GM12878 (cell line): ENCODE measurements around the gene PHLPP1. TPM values are rescaled to one million over a fixed set of nuclear protein-coding genes. Genes with fewer than 3 reads are reported as not detected.
A peak's percentile ranks its signal among the peaks of the same experiment; 100 is the strongest.

Experiments used
- ATAC-seq: fragments of 200-7000 bp; cut with Tn5 transposase; 3 replicates; pipeline ENCODE4 v1.9.1; 2020; ENCODE audit warnings: mild to moderate bottlenecking, moderate library complexity
- BruUV-seq: library from RNA; stranded (reverse); fragments of 400-500 nt; replicated peaks from 2 replicates; lab custom pipeline; 2021; lab: Mats Ljungman, UMichigan
- CTCF ChIA-PET: fragments of 300-600 bp; sonication (Branson Sonifier 250); formaldehyde crosslinking; extraction: SDS; loops from one replicate; lab custom pipeline; 2021; ENCODE audit warnings: inconsistent platforms; lab: Yijun Ruan, JAX
- POLR2A ChIA-PET: fragments of 350-600 bp; formaldehyde crosslinking; extraction: SDS; loops from one replicate; lab custom pipeline; 2021; ENCODE audit warnings: inconsistent platforms; lab: Charles Lee
- RAD21 ChIA-PET: fragments of 300-600 bp; sonication (Branson Sonifier 250); formaldehyde crosslinking; loops from one replicate; lab custom pipeline; 2023; ENCODE audit warnings: antibody characterized with exemption; ENCODE audit not compliant: unreplicated experiment; lab: Charles Lee
- SMC1A ChIA-PET: fragments of 300-600 bp; sonication (Branson Sonifier 250); formaldehyde crosslinking; loops from one replicate; lab custom pipeline; 2023; ENCODE audit not compliant: unreplicated experiment, uncharacterized antibody; lab: Charles Lee
- DNase-seq: peaks from one replicate; pipeline ENCODE4 v3.0.0-alpha.2; 2011; ENCODE audit warnings: low read depth, low spot score
- FAIRE-seq: peaks from 3 replicates; lab custom pipeline; 2011; peaks lifted over from hg19 to GRCh38; lab: Jason Lieb, UNC
- H2AFZ ChIP-seq: 2 replicates; pipeline ENCODE4 v1.6.0; 2011; ENCODE audit warnings: low read depth, low read length, control low read depth; ENCODE audit not compliant: control insufficient read depth
- H3K27ac ChIP-seq: 2 replicates; pipeline ENCODE4 v1.5.1; 2011; ENCODE audit warnings: control low read depth; ENCODE audit not compliant: control insufficient read depth, insufficient read depth
- H3K27me3 ChIP-seq, 2 experiments: replicated peaks in 1 of 2; 2 replicates each; pipeline versions ENCODE4 v1.6.0 to v1.6.1; 2011; ENCODE audit warnings: low read length in 1 of 2; ENCODE audit not compliant: control insufficient read depth in 2 of 2, insufficient read depth in 2 of 2
- H3K36me3 ChIP-seq, 2 experiments: 2 replicates each; pipeline ENCODE4 v1.5.1; 2011; ENCODE audit warnings: low read length in 1 of 2; ENCODE audit not compliant: control insufficient read depth in 2 of 2, insufficient read depth in 2 of 2
- H3K4me1 ChIP-seq: 2 replicates; pipeline ENCODE4 v1.6.1; 2011; ENCODE audit warnings: mild to moderate bottlenecking, low read length, moderate library complexity, mixed read lengths; ENCODE audit not compliant: control insufficient read depth, insufficient read depth
- H3K4me2 ChIP-seq: 2 replicates; pipeline ENCODE4 v1.6.0; 2011; ENCODE audit warnings: control low read depth; ENCODE audit not compliant: control insufficient read depth, insufficient read depth
- H3K4me3 ChIP-seq: fragments of 200-600 bp; sonication (generic); 2 replicates; pipeline ENCODE4 v1.5.1; 2016
- H3K79me2 ChIP-seq: 2 replicates; pipeline ENCODE4 v1.6.0; 2011; ENCODE audit warnings: low read length; ENCODE audit not compliant: control insufficient read depth, insufficient read depth
- H3K9ac ChIP-seq: 2 replicates; pipeline ENCODE4 v1.8.0; 2011; ENCODE audit warnings: low read length, control low read depth, mixed read lengths; ENCODE audit not compliant: control insufficient read depth, insufficient read depth
- H3K9me3 ChIP-seq: replicated peaks from 3 replicates; pipeline ENCODE4 v1.5.1; 2011; ENCODE audit warnings: mild to moderate bottlenecking, low read length; ENCODE audit not compliant: control insufficient read depth, insufficient read depth
- H4K20me1 ChIP-seq: 2 replicates; pipeline ENCODE4 v1.6.0; 2011; ENCODE audit not compliant: control insufficient read depth, insufficient read depth
- HDAC6 ChIP-seq: fragments of 200-600 bp; sonication (generic); IDR thresholded peaks from one replicate; pipeline ENCODE4 v1.8.0; 2017; ENCODE audit warnings: antibody characterized with exemption; ENCODE audit not compliant: unreplicated experiment
- HDGF ChIP-seq: fragments of 450-650 bp; IDR thresholded peaks from 2 replicates; pipeline ENCODE4 v1.6.1; 2016; ENCODE audit warnings: antibody characterized with exemption
- KLF5 ChIP-seq: fragments of 450-650 bp; IDR thresholded peaks from 2 replicates; pipeline ENCODE4 v1.6.1; 2014; ENCODE audit warnings: mild to moderate bottlenecking; ENCODE audit not compliant: partially characterized antibody
- LARP7 ChIP-seq: fragments of 450-650 bp; IDR thresholded peaks from 2 replicates; pipeline ENCODE4 v1.6.1; 2017; ENCODE audit warnings: mild to moderate bottlenecking
- PAX5 ChIP-seq: IDR thresholded peaks from 2 replicates; pipeline ENCODE4 v1.6.1; 2011; ENCODE audit warnings: low read depth, low read length, borderline replicate concordance
- PML ChIP-seq: IDR thresholded peaks from 2 replicates; pipeline ENCODE4 v1.6.1; 2012; ENCODE audit warnings: low read length, inconsistent platforms
- SIN3A ChIP-seq: IDR thresholded peaks from 2 replicates; pipeline ENCODE4 v1.6.1; 2012; ENCODE audit warnings: low read depth, low read length, improper control_type of control experiment
- SMC3 ChIP-seq: IDR thresholded peaks from 2 replicates; pipeline ENCODE4 v1.6.1; 2011; ENCODE audit warnings: low read length, improper control_type of control experiment, borderline replicate concordance
- STAT3 ChIP-seq: IDR thresholded peaks from 2 replicates; pipeline ENCODE4 v1.6.1; 2011; ENCODE audit warnings: low read depth, low read length, improper control_type of control experiment
- WGBS: methylation state at CpG from one replicate; pipeline ENCODE4 v1.1.6; 2016; ENCODE audit warnings: low lambda C conversion rate; ENCODE audit not compliant: insufficient replicate concordance, insufficient coverage; ENCODE audit errors: missing lambda C conversion rate; 5-methylcytosine and 5-hydroxymethylcytosine counted together
- in situ Hi-C: fragments of 300-500 bp; cut with MboI; formaldehyde crosslinking; loops from 9 replicates; pipeline ENCODE4 v1.14.3; 2018; ENCODE audit warnings: mixed read lengths
- intact Hi-C: fragments of 100-400 bp; cut with micrococcal nuclease; formaldehyde crosslinking; loops from one replicate; pipeline ENCODE4 v1.14.2; 2022; ENCODE audit not compliant: unreplicated experiment
- polyA plus RNA-seq, 11 experiments: library from polyadenylated mRNA; depleted of rRNA in 4 of 11; unstranded in 6 of 11; stranded (reverse) in 5 of 11; fragments of >200 nt; fragmentation: Nextera tagmentation in 4 of 11; fragmentation: Illumina TruSeq in 1 of 11; extraction: Ambion mirVana in 4 of 11; extraction: Trizol in 1 of 11; gene quantifications; 1 replicate in 1 of 11; 2 replicates in 10 of 11; pipeline versions ENCODE4 v1.2.1 to v1.2.3, GENCODE V29; 2011 to 2016; ENCODE audit warnings: inconsistent platforms in 2 of 11, missing spikeins in 2 of 11, low read depth in 1 of 11
- total RNA-seq, 4 experiments: library from RNA; depleted of rRNA in 3 of 4; stranded (reverse); fragments of >200 nt in 3 of 4; fragmentation: Illumina TruSeq in 1 of 4; extraction: Trizol in 1 of 4; gene quantifications; 2 replicates each; pipeline versions ENCODE4 v1.2.1 to v1.2.3, GENCODE V29; 2013 to 2021
- TF ChIP-seq, protein P1 (sequence below): fragments of 450-650 bp; IDR thresholded peaks from 2 replicates; pipeline ENCODE4 v1.6.1; 2018; ENCODE audit warnings: borderline replicate concordance, mild to moderate bottlenecking; ENCODE audit not compliant: partially characterized antibody
- TF ChIP-seq, protein P2 (sequence below): IDR thresholded peaks from 2 replicates; pipeline ENCODE4 v1.6.1; 2011; ENCODE audit warnings: borderline replicate concordance, low read depth, mild to moderate bottlenecking, moderate library complexity, mixed read lengths, low read length; ENCODE audit not compliant: insufficient read depth; ENCODE audit errors: extremely low read length

Gene PHLPP1
- total and polyA plus RNA-seq, 10 of the 15 experiments (the other 5 are each of a cell fraction or from before 2014, with no cell fraction given): 0.42 to 7.0 (median 1.9) TPM

GRCh38 chr18:63003899-63004298, 288.6 kb downstream of the PHLPP1 start:
- H3K36me3 ChIP-seq: no peaks in the 10 kb centered on the region
- ATAC-seq (no peak), FAIRE-seq (no peak)
- H3K27ac ChIP-seq: no peak overlapping the region
- 41% methylated on average over 5 of the region's 5 CpGs for WGBS
- H3K9ac ChIP-seq: no peak overlapping the region
- ChIA-PET CTCF (no interaction called here), SMC1A (interaction anchor here (0.7 kb wide), 1 partner anchor 13 kb away, joined by 3 read pairs; no protein-coding TSS in a partner anchor), POLR2A (interaction anchor here (0.6 kb wide), 1 partner anchor 390 kb away, joined by 4 read pairs; no protein-coding TSS in a partner anchor), RAD21 (no interaction called here)
- no peaks in the 10 kb centered on the region for H3K4me1 ChIP-seq
- H3K79me2 ChIP-seq: no peaks in the 10 kb centered on the region
- no peak overlapping the region for H3K4me3 ChIP-seq
- no peaks in the 10 kb centered on the region for H3K9me3 ChIP-seq
- in situ Hi-C loops (no loop called here), intact Hi-C loops (no loop called here)
- no TSS peak for BruUV-seq
- no peak overlapping the region for H3K4me2 ChIP-seq
- no peaks in the 10 kb centered on the region for H3K27me3 ChIP-seq
- H4K20me1 ChIP-seq: no peaks in the 10 kb centered on the region
- TF ChIP-seq, protein P1, sequence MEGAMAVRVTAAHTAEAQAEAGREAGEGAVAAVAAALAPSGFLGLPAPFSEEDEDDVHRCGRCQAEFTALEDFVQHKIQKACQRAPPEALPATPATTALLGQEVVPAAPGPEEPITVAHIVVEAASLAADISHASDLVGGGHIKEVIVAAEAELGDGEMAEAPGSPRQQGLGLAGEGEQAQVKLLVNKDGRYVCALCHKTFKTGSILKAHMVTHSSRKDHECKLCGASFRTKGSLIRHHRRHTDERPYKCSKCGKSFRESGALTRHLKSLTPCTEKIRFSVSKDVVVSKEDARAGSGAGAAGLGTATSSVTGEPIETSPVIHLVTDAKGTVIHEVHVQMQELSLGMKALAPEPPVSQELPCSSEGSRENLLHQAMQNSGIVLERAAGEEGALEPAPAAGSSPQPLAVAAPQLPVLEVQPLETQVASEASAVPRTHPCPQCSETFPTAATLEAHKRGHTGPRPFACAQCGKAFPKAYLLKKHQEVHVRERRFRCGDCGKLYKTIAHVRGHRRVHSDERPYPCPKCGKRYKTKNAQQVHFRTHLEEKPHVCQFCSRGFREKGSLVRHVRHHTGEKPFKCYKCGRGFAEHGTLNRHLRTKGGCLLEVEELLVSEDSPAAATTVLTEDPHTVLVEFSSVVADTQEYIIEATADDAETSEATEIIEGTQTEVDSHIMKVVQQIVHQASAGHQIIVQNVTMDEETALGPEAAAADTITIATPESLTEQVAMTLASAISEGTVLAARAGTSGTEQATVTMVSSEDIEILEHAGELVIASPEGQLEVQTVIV: no peak
- TF ChIP-seq, all 136 proteins: peak for 0
- H2AFZ ChIP-seq: no peak overlapping the region
- no peak for DNase-seq

DNA sequence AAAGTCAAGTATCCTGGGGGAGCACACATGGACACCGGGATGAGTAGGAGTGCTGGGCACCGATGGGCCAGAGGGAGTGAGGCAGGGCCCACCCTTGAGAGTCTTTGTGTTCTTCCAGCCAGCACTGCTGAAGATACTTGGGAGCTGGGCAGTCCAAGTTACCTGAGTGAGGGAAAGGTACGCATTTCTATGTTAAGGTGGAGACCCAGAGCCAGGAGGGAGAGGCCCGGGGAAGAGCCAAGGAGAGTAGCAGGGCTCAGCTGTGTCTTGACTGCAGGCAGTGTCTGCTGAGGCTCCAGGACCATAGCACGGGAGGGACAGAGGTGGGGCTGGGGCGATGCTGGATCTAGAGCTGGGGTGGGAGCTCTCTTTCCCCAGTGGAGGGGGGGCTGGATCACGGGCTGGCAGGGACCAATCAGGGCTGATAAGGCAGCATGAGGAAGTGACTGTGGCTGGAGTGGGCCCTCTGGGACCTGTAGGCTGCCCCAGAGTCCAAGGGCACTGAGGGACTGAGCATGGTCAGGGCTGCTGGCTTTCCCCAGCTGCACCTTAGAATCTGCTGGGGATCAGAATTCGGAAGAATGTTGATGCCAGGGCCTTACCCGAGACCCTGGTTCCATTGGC, 289.2 kb downstream of the PHLPP1 start:
- H3K9ac ChIP-seq: no peak overlapping the region
- peak; percentile 54; the same call in 2 of the 3 replicates for ATAC-seq
- H3K9me3 ChIP-seq: no peaks in the 10 kb centered on the region
- POLR2A ChIA-PET: interaction anchor here (0.5 to 0.6 kb wide), 2 partner anchors 390 to 509 kb away, joined by 4 to 8 read pairs; no protein-coding TSS in a partner anchor
- in situ Hi-C loops (no loop called here), intact Hi-C loops (no loop called here)
- H3K4me2 ChIP-seq: no peak overlapping the region
- no peak for TF ChIP-seq SIN3A
- no peak for TF ChIP-seq PAX5
- TF ChIP-seq STAT3: no peak
- no peak for TF ChIP-seq HDAC6
- no peak for TF ChIP-seq KLF5
- no peak for TF ChIP-seq HDGF
- no peak for TF ChIP-seq SMC3
- TF ChIP-seq, protein P2, sequence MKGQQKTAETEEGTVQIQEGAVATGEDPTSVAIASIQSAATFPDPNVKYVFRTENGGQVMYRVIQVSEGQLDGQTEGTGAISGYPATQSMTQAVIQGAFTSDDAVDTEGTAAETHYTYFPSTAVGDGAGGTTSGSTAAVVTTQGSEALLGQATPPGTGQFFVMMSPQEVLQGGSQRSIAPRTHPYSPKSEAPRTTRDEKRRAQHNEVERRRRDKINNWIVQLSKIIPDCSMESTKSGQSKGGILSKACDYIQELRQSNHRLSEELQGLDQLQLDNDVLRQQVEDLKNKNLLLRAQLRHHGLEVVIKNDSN: no peak
- TF ChIP-seq LARP7: no peak
- TF ChIP-seq PML: no peak
- H4K20me1 ChIP-seq: no peaks in the 10 kb centered on the region
- no peaks in the 10 kb centered on the region for H3K36me3 ChIP-seq
- 40% methylated on average over 9 of the region's 9 CpGs for WGBS
- CTCF ChIA-PET: interaction anchor here (0.9 kb wide), 1 partner anchor 12 kb away, joined by 3 read pairs; no protein-coding TSS in a partner anchor
- H3K4me3 ChIP-seq: no peak overlapping the region
- H3K27ac ChIP-seq: no peak overlapping the region
- no TSS peak for BruUV-seq
- FAIRE-seq: no peak
- no peak overlapping the region for H2AFZ ChIP-seq
- no peaks in the 10 kb centered on the region for H3K4me1 ChIP-seq
- SMC1A ChIA-PET: interaction anchor here (0.7 kb wide), 1 partner anchor 12 kb away, joined by 3 read pairs; no protein-coding TSS in a partner anchor
- no peaks in the 10 kb centered on the region for H3K79me2 ChIP-seq
- RAD21 ChIA-PET: no interaction called here
- no peaks in the 10 kb centered on the region for H3K27me3 ChIP-seq
- DNase-seq: no peak
